Measurements from ENCODE around the gene LYRM4.

The LYRM4 gene

DNA sequence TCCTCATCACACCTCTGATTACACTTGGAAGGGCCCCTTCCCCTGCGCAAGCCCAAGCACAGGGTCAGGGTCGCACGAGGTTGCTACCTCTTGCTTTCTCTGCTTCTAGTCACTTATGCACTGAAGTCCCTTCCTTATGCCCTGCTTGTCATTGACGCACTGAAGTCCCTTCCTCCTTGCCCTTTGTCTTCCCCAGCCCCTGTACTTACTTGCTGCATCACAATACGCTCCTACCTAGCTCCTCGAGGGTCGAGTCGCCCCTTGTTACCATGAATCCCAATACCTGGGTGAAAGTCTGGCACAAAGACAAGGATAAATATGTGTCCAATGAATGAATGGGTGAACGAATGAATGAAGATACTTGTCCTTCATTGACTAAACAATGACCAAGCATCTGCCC is 75.9 kb downstream of the LYRM4 start:
- Histone ChIP-seq H3K27ac (no peak overlapping the region), H3K9me3 (no peaks in the 10 kb centered on the region), H3K4me1 (ENCODE audit: control insufficient read depth in 1 of 2, insufficient read depth in 1 of 2, low read depth in 1 of 2, low read length in 1 of 2) (peaks cover 8 to 9% of the 10 kb centered on the region in 2 experiments), H3K4me3 (ENCODE audit: low read depth in 1 of 2, low read length in 1 of 2) (no peak overlapping the region), H3K36me3 (no peaks in the 10 kb centered on the region), H3K27me3 (no peaks in the 10 kb centered on the region)
- TF ChIP-seq, protein P1, sequence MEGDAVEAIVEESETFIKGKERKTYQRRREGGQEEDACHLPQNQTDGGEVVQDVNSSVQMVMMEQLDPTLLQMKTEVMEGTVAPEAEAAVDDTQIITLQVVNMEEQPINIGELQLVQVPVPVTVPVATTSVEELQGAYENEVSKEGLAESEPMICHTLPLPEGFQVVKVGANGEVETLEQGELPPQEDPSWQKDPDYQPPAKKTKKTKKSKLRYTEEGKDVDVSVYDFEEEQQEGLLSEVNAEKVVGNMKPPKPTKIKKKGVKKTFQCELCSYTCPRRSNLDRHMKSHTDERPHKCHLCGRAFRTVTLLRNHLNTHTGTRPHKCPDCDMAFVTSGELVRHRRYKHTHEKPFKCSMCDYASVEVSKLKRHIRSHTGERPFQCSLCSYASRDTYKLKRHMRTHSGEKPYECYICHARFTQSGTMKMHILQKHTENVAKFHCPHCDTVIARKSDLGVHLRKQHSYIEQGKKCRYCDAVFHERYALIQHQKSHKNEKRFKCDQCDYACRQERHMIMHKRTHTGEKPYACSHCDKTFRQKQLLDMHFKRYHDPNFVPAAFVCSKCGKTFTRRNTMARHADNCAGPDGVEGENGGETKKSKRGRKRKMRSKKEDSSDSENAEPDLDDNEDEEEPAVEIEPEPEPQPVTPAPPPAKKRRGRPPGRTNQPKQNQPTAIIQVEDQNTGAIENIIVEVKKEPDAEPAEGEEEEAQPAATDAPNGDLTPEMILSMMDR (IDR thresholded peaks at IDR 0.05): no peak

- Histone ChIP-seq H3K36me3 (no peaks in the 10 kb centered on the region), H3K4me1 (ENCODE audit: control insufficient read depth in 1 of 2, insufficient read depth in 1 of 2, low read depth in 1 of 2, low read length in 1 of 2) (peaks cover 8 to 9% of the 10 kb centered on the region in 2 experiments), H3K27ac (no peak overlapping the region), H3K9me3 (no peaks in the 10 kb centered on the region), H3K27me3 (no peaks in the 10 kb centered on the region), H3K4me3 (ENCODE audit: low read depth in 1 of 2, low read length in 1 of 2) (no peak overlapping the region)
- TF ChIP-seq, protein P1 (IDR thresholded peaks at IDR 0.05): no peak
Observed at GRCh38 chr6:5184218-5184617, 76.5 kb downstream of the LYRM4 start.

DNA sequence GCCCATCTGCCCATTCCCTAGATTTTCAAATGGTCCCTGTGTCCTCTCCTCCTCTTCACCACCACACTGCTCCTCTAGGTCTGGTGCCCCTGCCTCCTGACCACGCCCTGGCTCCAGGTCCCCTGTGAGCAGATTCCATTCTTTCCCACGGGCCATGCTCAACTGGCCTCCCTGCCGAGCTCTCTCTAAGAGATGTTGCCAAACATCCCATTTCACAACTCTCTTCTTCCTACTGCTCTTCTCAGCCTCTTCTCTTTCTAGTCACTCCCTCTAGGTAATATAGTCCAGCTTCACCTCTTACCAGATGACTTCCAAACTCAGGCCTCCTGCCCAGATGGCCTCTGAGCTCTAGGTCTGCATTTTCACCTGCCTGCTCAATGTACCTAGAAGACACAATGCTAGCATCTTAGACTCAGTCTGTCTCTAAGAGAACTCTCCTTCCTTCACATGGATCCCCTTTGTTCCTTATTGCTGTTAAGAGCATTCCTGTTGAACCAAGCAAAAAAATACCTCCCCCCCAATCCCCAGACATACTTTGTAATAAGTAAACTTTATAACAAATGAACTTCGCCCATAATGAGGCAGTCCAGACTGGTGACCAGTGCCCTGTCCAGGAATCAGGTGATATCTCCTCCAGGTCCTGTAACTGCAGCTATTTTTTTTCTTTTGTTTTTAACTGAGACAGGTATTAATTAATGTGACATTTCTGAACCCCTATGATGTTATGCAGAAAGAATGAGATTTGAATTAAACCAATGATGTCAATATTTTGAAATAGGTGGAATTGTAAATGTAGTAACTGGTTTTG is 79.0 kb downstream of the LYRM4 start:
- Histone ChIP-seq H3K4me3 (ENCODE audit: low read depth in 1 of 2, low read length in 1 of 2) (no peak overlapping the region), H3K27me3 (no peaks in the 10 kb centered on the region), H3K9me3 (no peaks in the 10 kb centered on the region), H3K36me3 (no peaks in the 10 kb centered on the region), H3K4me1 (ENCODE audit: control insufficient read depth in 1 of 2, insufficient read depth in 1 of 2, low read depth in 1 of 2, low read length in 1 of 2) (peaks cover 8 to 9% of the 10 kb centered on the region in 2 experiments), H3K27ac (no peak overlapping the region)
- TF ChIP-seq, protein P1 (IDR thresholded peaks at IDR 0.05): no peak

DNA sequence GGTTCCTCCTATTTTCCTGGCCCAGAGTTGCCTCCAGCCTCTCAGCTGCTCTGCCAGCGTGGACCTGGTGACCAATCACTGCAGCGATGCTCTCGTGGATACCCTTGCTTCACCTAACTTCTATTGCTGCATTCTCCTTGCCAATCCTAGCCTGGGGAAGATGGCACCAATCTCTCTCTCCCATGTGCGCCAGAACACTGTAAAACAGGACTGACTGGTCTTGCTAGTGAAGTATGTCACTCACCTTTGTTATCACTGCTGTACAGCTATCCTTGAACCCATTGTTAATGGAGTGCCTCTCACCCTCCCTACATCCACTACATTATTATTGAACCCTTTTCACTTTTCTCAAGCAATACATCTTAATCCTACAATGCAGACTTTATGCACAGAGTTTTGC is 80.1 kb downstream of the LYRM4 start:
- TF ChIP-seq, protein P1 (IDR thresholded peaks at IDR 0.05): no peak
- Histone ChIP-seq H3K27ac (no peak overlapping the region), H3K36me3 (no peaks in the 10 kb centered on the region), H3K27me3 (no peaks in the 10 kb centered on the region), H3K4me3 (ENCODE audit: low read depth in 1 of 2, low read length in 1 of 2) (no peak overlapping the region), H3K9me3 (no peaks in the 10 kb centered on the region), H3K4me1 (ENCODE audit: control insufficient read depth in 1 of 2, insufficient read depth in 1 of 2, low read depth in 1 of 2, low read length in 1 of 2) (peaks cover 8 to 9% of the 10 kb centered on the region in 2 experiments)

DNA sequence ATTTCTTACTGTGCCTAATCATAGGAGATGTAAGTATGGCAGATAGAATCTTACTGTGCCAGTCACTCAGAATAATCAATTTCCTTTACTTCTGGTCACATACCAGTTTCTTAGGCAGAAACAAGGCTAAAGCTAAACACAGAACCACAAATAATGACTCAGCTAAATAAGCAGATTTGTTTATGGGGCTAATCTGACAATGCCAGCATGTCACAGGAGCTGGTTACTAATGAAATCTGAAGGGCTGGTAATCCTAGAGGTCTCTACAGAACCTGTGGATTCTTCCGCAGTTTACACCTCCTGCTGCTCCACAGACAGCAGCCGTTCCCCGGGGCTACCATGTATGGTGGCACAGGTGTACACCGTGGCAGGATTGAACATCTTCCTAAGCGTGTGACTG is 80.8 kb downstream of the LYRM4 start:
- TF ChIP-seq, protein P1 (IDR thresholded peaks at IDR 0.05): no peak
- Histone ChIP-seq H3K27me3 (no peaks in the 10 kb centered on the region), H3K27ac (no peak overlapping the region)

More for the DNA sequence above, 80.8 kb downstream of the LYRM4 start:
- no peak overlapping the region for H3K4me3 ChIP-seq (ENCODE audit: low read depth in 1 of 2, low read length in 1 of 2)
- peaks cover 8 to 15% of the 10 kb centered on the region in 2 experiments for H3K4me1 ChIP-seq (ENCODE audit: control insufficient read depth in 1 of 2, insufficient read depth in 1 of 2, low read depth in 1 of 2, low read length in 1 of 2)
- H3K9me3 ChIP-seq: no peaks in the 10 kb centered on the region
- H3K36me3 ChIP-seq: no peaks in the 10 kb centered on the region
